K562 (cell line): ENCODE measurements around the gene NRARP. TPM values are rescaled to one million over a fixed set of nuclear protein-coding genes. Genes with fewer than 3 reads are reported as not detected.
A peak's percentile ranks its signal among the peaks of the same experiment; 100 is the strongest.

Experiments used
- CBX3 ChIP-seq, 2 experiments: IDR thresholded peaks; 1 replicate in 1 of 2; 2 replicates in 1 of 2; pipeline ENCODE4 v1.6.1; 2012; ENCODE audit warnings: inconsistent platforms in 2 of 2, low read length in 2 of 2, borderline replicate concordance in 1 of 2, control low read depth in 1 of 2
- CCNT2 ChIP-seq: IDR thresholded peaks from 2 replicates; pipeline ENCODE4 v1.6.1; 2011; ENCODE audit warnings: borderline replicate concordance, low read depth, mild to moderate bottlenecking, moderate library complexity, mixed read lengths, low read length; ENCODE audit not compliant: insufficient read length; ENCODE audit errors: extremely low read depth
- DACH1 ChIP-seq: fragments of 450-650 bp; IDR thresholded peaks from 2 replicates; pipeline ENCODE4 v1.6.1; 2018; ENCODE audit not compliant: partially characterized antibody
- FOSL1 ChIP-seq: fragments of 200-800 bp; sonication (Bioruptor generic); conservative IDR thresholded peaks from 2 replicates; pipeline ENCODE4 v1.6.1; 2016; ENCODE audit warnings: missing genetic modification characterization, missing compliant biosample characterization
- KHSRP ChIP-seq: fragments of 450-650 bp; IDR thresholded peaks from 2 replicates; pipeline ENCODE4 v1.6.1; 2017
- MAFF ChIP-seq: IDR thresholded peaks from 2 replicates; pipeline ENCODE4 v1.6.1; 2012; ENCODE audit warnings: low read length, improper control_type of control experiment
- NFRKB ChIP-seq: fragments of 450-650 bp; IDR thresholded peaks from 2 replicates; pipeline ENCODE4 v1.6.1; 2016; ENCODE audit warnings: low read depth
- PCBP1 ChIP-seq: fragments of 200-400 bp; formaldehyde crosslinking; IDR thresholded peaks from 2 replicates; pipeline ENCODE4 v1.6.1; 2018; ENCODE audit warnings: mild to moderate bottlenecking, low read depth, low read length; ENCODE audit not compliant: poor library complexity, severe bottlenecking
- RAD21 ChIP-seq, 2 experiments: fragments of 250-450 bp in 1 of 2; fragments of 450-650 bp in 1 of 2; sonication (Bioruptor Pico) in 1 of 2; formaldehyde crosslinking in 1 of 2; IDR thresholded peaks in 1 of 2; conservative IDR thresholded peaks in 1 of 2; 2 replicates each; pipeline versions ENCODE4 v1.4.0 to v1.8.0; 2020 to 2022; ENCODE audit warnings: mild to moderate bottlenecking in 2 of 2, moderate library complexity in 1 of 2
- SAFB2 ChIP-seq: fragments of 200-400 bp; formaldehyde crosslinking; IDR thresholded peaks from 2 replicates; pipeline ENCODE4 v1.6.1; 2018; ENCODE audit warnings: borderline replicate concordance, low read length, low read depth, moderate library complexity; ENCODE audit not compliant: severe bottlenecking
- TFAM ChIP-seq: fragments of 250-450 bp; sonication (Bioruptor Pico); conservative IDR thresholded peaks from 2 replicates; pipeline ENCODE4 v1.5.0; 2021; ENCODE audit warnings: mild to moderate bottlenecking, moderate library complexity
- USF1 ChIP-seq: sonication (generic); formaldehyde crosslinking; IDR thresholded peaks from 2 replicates; pipeline ENCODE4 v1.9.0; 2022; ENCODE audit warnings: mild to moderate bottlenecking, missing genetic modification reagents
- ZBTB1 ChIP-seq: sonication (generic); formaldehyde crosslinking; IDR thresholded peaks from 2 replicates; pipeline ENCODE4 v1.8.1; 2023; ENCODE audit warnings: missing genetic modification reagents, low read depth, mild to moderate bottlenecking, borderline replicate concordance
- ZBTB8A ChIP-seq: fragments of 450-650 bp; IDR thresholded peaks from 2 replicates; pipeline ENCODE4 v1.6.1; 2018; ENCODE audit warnings: mild to moderate bottlenecking, moderate library complexity; ENCODE audit not compliant: partially characterized antibody
- ZKSCAN1 ChIP-seq: fragments of 150-350 bp; IDR thresholded peaks from 2 replicates; pipeline ENCODE4 v1.6.1; 2016; ENCODE audit warnings: low read depth, low read length
- ZNF408 ChIP-seq: fragments of 250-450 bp; sonication (Bioruptor Pico); IDR thresholded peaks from 2 replicates; pipeline ENCODE4 v1.4.0; 2020; ENCODE audit warnings: low read depth, mild to moderate bottlenecking, moderate library complexity
- ZNF436 ChIP-seq: fragments of 250-450, 450-650 bp; sonication (Bioruptor Pico); formaldehyde crosslinking; IDR thresholded peaks from 2 replicates; pipeline ENCODE4 v1.7.0; 2020; ENCODE audit warnings: mild to moderate bottlenecking
- ZNF696 ChIP-seq: fragments of 250-450 bp; sonication (Bioruptor Pico); conservative IDR thresholded peaks from 2 replicates; pipeline ENCODE4 v1.4.0; 2020; ENCODE audit warnings: mild to moderate bottlenecking, moderate library complexity
- ZNF699 ChIP-seq: fragments of 250-450 bp; sonication (Bioruptor Pico); IDR thresholded peaks from 2 replicates; pipeline ENCODE4 v1.8.0; 2021; ENCODE audit warnings: mild to moderate bottlenecking, moderate library complexity; ENCODE audit not compliant: insufficient replicate concordance
- polyA plus RNA-seq, 8 experiments: library from polyadenylated mRNA; depleted of rRNA in 4 of 8; stranded (reverse) in 5 of 8; unstranded in 3 of 8; fragments of >200 nt; fragmentation: Nextera tagmentation in 2 of 8; fragmentation: Illumina TruSeq in 1 of 8; extraction: Ambion mirVana in 2 of 8; extraction: Trizol in 1 of 8; gene quantifications; 2 replicates each; pipeline versions ENCODE4 v1.2.1 to v1.2.3, GENCODE V29; 2011 to 2014; ENCODE audit warnings: inconsistent platforms in 1 of 8, missing spikeins in 1 of 8
- total RNA-seq, 7 experiments: library from RNA; depleted of rRNA in 6 of 7; stranded (reverse); fragments of >200 nt in 6 of 7; fragmentation: Illumina TruSeq in 2 of 7; extraction: Trizol in 2 of 7; gene quantifications; 2 replicates each; pipeline versions ENCODE4 v1.2.1 to v1.2.3, GENCODE V29; 2011 to 2021; ENCODE audit warnings: low replicate concordance in 1 of 7
- TF ChIP-seq, protein P1 (sequence below): fragments of 450-650 bp; IDR thresholded peaks from 2 replicates; pipeline ENCODE4 v1.7.1; 2018; ENCODE audit warnings: mild to moderate bottlenecking, low read depth; ENCODE audit not compliant: partially characterized antibody

NRARP gene
- total and polyA plus RNA-seq, 9 of the 15 experiments (the other 6 are each of a cell fraction or from before 2014, with no cell fraction given) = 2.0 to 24.5 (median 7.2) TPM; not detected in 2

GRCh38 chr9:137286975-137287383 is 15.1 kb downstream of the NRARP start (continued):
- TF ChIP-seq KHSRP = no peak
- no peak for TF ChIP-seq TFAM (CRISPR knock-in tag)
- TF ChIP-seq, protein P1, sequence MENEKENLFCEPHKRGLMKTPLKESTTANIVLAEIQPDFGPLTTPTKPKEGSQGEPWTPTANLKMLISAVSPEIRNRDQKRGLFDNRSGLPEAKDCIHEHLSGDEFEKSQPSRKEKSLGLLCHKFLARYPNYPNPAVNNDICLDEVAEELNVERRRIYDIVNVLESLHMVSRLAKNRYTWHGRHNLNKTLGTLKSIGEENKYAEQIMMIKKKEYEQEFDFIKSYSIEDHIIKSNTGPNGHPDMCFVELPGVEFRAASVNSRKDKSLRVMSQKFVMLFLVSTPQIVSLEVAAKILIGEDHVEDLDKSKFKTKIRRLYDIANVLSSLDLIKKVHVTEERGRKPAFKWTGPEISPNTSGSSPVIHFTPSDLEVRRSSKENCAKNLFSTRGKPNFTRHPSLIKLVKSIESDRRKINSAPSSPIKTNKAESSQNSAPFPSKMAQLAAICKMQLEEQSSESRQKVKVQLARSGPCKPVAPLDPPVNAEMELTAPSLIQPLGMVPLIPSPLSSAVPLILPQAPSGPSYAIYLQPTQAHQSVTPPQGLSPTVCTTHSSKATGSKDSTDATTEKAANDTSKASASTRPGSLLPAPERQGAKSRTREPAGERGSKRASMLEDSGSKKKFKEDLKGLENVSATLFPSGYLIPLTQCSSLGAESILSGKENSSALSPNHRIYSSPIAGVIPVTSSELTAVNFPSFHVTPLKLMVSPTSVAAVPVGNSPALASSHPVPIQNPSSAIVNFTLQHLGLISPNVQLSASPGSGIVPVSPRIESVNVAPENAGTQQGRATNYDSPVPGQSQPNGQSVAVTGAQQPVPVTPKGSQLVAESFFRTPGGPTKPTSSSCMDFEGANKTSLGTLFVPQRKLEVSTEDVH = no peak
- TF ChIP-seq MAFF = no peak
- TF ChIP-seq NFRKB = no peak
- no peak for TF ChIP-seq ZBTB8A
- TF ChIP-seq DACH1 = no peak
- no peak for TF ChIP-seq PCBP1
- peak; percentile 76 for TF ChIP-seq USF1 (CRISPR knock-in tag)
- TF ChIP-seq FOSL1 (tag) = no peak
- TF ChIP-seq ZNF436 (CRISPR knock-in tag) = no peak
- peak; percentile 40 to 81; a peak in 3 of 4 replicates for TF ChIP-seq RAD21 (CRISPR knock-in tag; conservative IDR thresholded peaks at IDR 0.05 in 1 of 2, IDR thresholded peaks at IDR 0.05 in 1 of 2)
- TF ChIP-seq CBX3 (IDR thresholded peaks at IDR 0.05; ENCODE audit: borderline replicate concordance in 1 of 2, low read length in 2 of 2) = peak in 1 of 2 experiments; percentile 60; a peak in 1 of 3 replicates
- no peak for TF ChIP-seq ZNF408
- no peak for TF ChIP-seq ZKSCAN1
- no peak for TF ChIP-seq ZNF696
- TF ChIP-seq SAFB2 = no peak
- TF ChIP-seq ZBTB1 (CRISPR knock-in tag) = no peak
- TF ChIP-seq CCNT2 = no peak
- TF ChIP-seq ZNF699 (CRISPR knock-in tag) = no peak
